K562 (cell line): ENCODE results near the gene KDF1. TPM values are rescaled to one million over a fixed set of nuclear protein-coding genes. Genes with fewer than 3 reads are reported as not detected.
A peak's percentile ranks its signal among the peaks of the same experiment; 100 is the strongest.

Experiments
- BACH1 ChIP-seq: fragments of 200-800 bp; sonication (Bioruptor generic); IDR thresholded peaks from 2 replicates; pipeline ENCODE4 v1.6.1; 2016; ENCODE audit warnings: missing genetic modification characterization, missing compliant biosample characterization
- CEBPB ChIP-seq: fragments of 450-650 bp; IDR thresholded peaks from 2 replicates; pipeline ENCODE4 v1.6.1; 2016; ENCODE audit warnings: missing genetic modification characterization, missing compliant biosample characterization
- CEBPG ChIP-seq, 3 experiments: fragments of 200-800 bp in 1 of 3; sonication (Bioruptor generic) in 1 of 3; sonication (generic) in 1 of 3; formaldehyde crosslinking in 1 of 3; IDR thresholded peaks in 2 of 3; conservative IDR thresholded peaks in 1 of 3; 2 replicates each; pipeline versions ENCODE4 v1.6.1 to v1.8.0; 2016 to 2022; ENCODE audit warnings: missing compliant biosample characterization in 2 of 3, missing genetic modification characterization in 2 of 3, mild to moderate bottlenecking in 1 of 3, missing genetic modification reagents in 1 of 3
- ETV1 ChIP-seq: fragments of 450-650 bp; conservative IDR thresholded peaks from 2 replicates; pipeline ENCODE4 v1.6.1; 2016; ENCODE audit warnings: missing genetic modification characterization, control low read depth, low read depth, missing compliant biosample characterization
- HIVEP1 ChIP-seq: fragments of 250-450 bp; sonication (Bioruptor Pico); IDR thresholded peaks from 2 replicates; pipeline ENCODE4 v1.4.0; 2020; ENCODE audit warnings: mild to moderate bottlenecking
- KLF16 ChIP-seq: IDR thresholded peaks from 2 replicates; pipeline ENCODE4 v1.6.1; 2016; ENCODE audit warnings: antibody characterized with exemption
- MCM7 ChIP-seq, 2 experiments: fragments of 450-650 bp; IDR thresholded peaks; 2 replicates each; pipeline ENCODE4 v1.6.1; 2016 to 2018
- MEF2A ChIP-seq: IDR thresholded peaks from 2 replicates; pipeline ENCODE4 v1.6.1; 2011; ENCODE audit warnings: low read depth, mild to moderate bottlenecking, low read length, moderate library complexity; ENCODE audit not compliant: control insufficient read depth
- NFIC ChIP-seq: fragments of 450-650 bp; IDR thresholded peaks from 2 replicates; pipeline ENCODE4 v1.6.1; 2017; ENCODE audit warnings: mild to moderate bottlenecking, inconsistent platforms
- NR2C2 ChIP-seq, 2 experiments: fragments of 200-800 bp in 1 of 2; sonication (Bioruptor generic) in 1 of 2; sonication (generic) in 1 of 2; formaldehyde crosslinking in 1 of 2; IDR thresholded peaks; 2 replicates each; pipeline versions ENCODE4 v1.6.1 to v1.8.0; 2016 to 2022; ENCODE audit warnings: mild to moderate bottlenecking in 1 of 2, missing compliant biosample characterization in 1 of 2, missing genetic modification characterization in 1 of 2, missing genetic modification reagents in 1 of 2
- SNRNP70 ChIP-seq: fragments of 200-400 bp; formaldehyde crosslinking; optimal IDR thresholded peaks from 2 replicates; pipeline ENCODE3; 2017; ENCODE audit warnings: low read depth, low read length
- ZKSCAN8 ChIP-seq: fragments of 200-800 bp; sonication (Bioruptor generic); IDR thresholded peaks from 2 replicates; pipeline ENCODE4 v1.6.1; 2016; ENCODE audit warnings: missing genetic modification characterization, missing compliant biosample characterization
- ZNF583 ChIP-seq: fragments of 250-450 bp; sonication (Bioruptor Pico); IDR thresholded peaks from 2 replicates; pipeline ENCODE4 v1.4.0; 2020
- ZNF584 ChIP-seq: fragments of 200-800 bp; sonication (Bioruptor generic); IDR thresholded peaks from 2 replicates; pipeline ENCODE4 v1.6.1; 2016; ENCODE audit warnings: low read depth, mild to moderate bottlenecking, missing genetic modification characterization, missing compliant biosample characterization
- polyA plus RNA-seq, 8 experiments: library from polyadenylated mRNA; depleted of rRNA in 4 of 8; stranded (reverse) in 5 of 8; unstranded in 3 of 8; fragments of >200 nt; fragmentation: Nextera tagmentation in 2 of 8; fragmentation: Illumina TruSeq in 1 of 8; extraction: Ambion mirVana in 2 of 8; extraction: Trizol in 1 of 8; gene quantifications; 2 replicates each; pipeline versions ENCODE4 v1.2.1 to v1.2.3, GENCODE V29; 2011 to 2014; ENCODE audit warnings: inconsistent platforms in 1 of 8, missing spikeins in 1 of 8
- total RNA-seq, 7 experiments: library from RNA; depleted of rRNA in 6 of 7; stranded (reverse); fragments of >200 nt in 6 of 7; fragmentation: Illumina TruSeq in 2 of 7; extraction: Trizol in 2 of 7; gene quantifications; 2 replicates each; pipeline versions ENCODE4 v1.2.1 to v1.2.3, GENCODE V29; 2011 to 2021; ENCODE audit warnings: low replicate concordance in 1 of 7
- TF ChIP-seq, protein P1 (sequence below): fragments of 450-650 bp; formaldehyde crosslinking; IDR thresholded peaks from 2 replicates; pipeline ENCODE4 v1.4.0; 2022; ENCODE audit warnings: missing genetic modification characterization
- TF ChIP-seq, protein P2 (sequence below): IDR thresholded peaks from 2 replicates; pipeline ENCODE4 v1.6.1; 2011; ENCODE audit warnings: borderline replicate concordance, low read depth, mild to moderate bottlenecking, moderate library complexity, low read length; ENCODE audit not compliant: insufficient read depth, poor library complexity, severe bottlenecking
- TF ChIP-seq, protein P3 (sequence below): sonication (generic); IDR thresholded peaks from 2 replicates; pipeline ENCODE4 v1.6.1; 2016
- TF ChIP-seq, protein P4 (sequence below): fragments of 450-650 bp; IDR thresholded peaks from 2 replicates; pipeline ENCODE4 v1.7.1; 2018; ENCODE audit warnings: mild to moderate bottlenecking, low read depth; ENCODE audit not compliant: partially characterized antibody

The KDF1 gene
- total and polyA plus RNA-seq, 9 of the 15 experiments (the other 6 are each of a cell fraction or from before 2014, with no cell fraction given), result 0.38 to 1.9 (median 0.83) TPM

DNA sequence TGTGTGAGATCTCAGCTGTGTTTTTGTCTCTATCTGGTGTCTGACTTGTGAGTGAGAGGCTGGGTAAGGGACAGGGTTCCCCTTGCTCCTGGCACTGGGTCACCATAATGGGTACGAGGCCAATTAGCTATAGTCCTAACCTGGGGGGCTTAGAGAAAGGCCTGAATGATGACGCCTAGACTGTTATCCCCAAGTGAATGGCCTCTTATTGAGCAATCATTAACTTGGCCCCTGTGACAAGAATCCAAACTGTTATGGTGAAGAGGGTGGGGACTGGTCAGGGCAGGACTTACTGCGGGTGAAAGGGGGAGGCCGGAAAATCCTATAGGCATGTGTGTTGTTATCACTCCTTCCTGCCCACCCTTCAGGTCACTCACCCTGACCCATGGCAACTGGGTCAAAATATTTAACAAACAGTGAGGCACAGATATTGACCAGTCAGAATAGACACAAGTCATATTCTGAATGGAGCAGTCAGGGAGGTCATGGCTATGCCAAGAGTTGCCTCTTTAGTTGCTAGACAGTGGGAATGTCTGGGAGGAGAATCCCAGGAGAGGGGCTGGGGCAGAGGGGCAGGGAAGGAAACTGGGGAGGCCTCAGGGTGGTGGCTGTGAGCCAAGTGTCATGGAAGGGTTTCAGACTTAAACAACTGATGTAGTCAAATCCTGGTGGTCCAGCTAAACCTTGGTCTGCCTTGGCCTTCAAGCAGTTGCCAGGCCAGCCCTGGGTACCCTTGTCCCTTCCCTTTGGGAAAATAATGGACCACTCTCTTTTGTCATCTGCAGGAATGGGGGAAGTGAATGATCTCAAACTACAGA is 49.7 kb downstream of the KDF1 start (continued):
- TF ChIP-seq, protein P1, sequence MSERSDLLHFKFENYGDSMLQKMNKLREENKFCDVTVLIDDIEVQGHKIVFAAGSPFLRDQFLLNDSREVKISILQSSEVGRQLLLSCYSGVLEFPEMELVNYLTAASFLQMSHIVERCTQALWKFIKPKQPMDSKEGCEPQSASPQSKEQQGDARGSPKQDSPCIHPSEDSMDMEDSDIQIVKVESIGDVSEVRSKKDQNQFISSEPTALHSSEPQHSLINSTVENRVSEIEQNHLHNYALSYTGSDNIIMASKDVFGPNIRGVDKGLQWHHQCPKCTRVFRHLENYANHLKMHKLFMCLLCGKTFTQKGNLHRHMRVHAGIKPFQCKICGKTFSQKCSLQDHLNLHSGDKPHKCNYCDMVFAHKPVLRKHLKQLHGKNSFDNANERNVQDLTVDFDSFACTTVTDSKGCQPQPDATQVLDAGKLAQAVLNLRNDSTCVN (CRISPR knock-in tag), result no peak
- TF ChIP-seq MCM7 (IDR thresholded peaks at IDR 0.05) (no peak), CEBPG (CRISPR knock-in tag; IDR thresholded peaks at IDR 0.05) (peak; percentile 72), CEBPG (tag; conservative IDR thresholded peaks at IDR 0.05 in 1 of 2, IDR thresholded peaks at IDR 0.05 in 1 of 2) (peak; percentile 73 to 76), ZKSCAN8 (CRISPR knock-in tag) (no peak), HIVEP1 (no peak), MEF2A (no peak), BACH1 (no peak), CEBPB (peak; percentile 88), KLF16 (no peak), ZNF583 (CRISPR knock-in tag) (peak; percentile 32; the same call in 1 of the 2 replicates), NR2C2 (CRISPR knock-in tag; IDR thresholded peaks at IDR 0.05) (no peak), NR2C2 (tag; IDR thresholded peaks at IDR 0.05) (peak; percentile 40; the same call in 1 of the 2 replicates), ETV1 (tag) (0 out of 2 replicates have a peak, but pooled peaks have one; percentile 12), NFIC (peak; percentile 24; the same call in 1 of the 2 replicates), ZNF584 (0 out of 2 replicates have a peak, but pooled peaks have one; percentile 54), SNRNP70 (no peak)
- TF ChIP-seq, protein P2, sequence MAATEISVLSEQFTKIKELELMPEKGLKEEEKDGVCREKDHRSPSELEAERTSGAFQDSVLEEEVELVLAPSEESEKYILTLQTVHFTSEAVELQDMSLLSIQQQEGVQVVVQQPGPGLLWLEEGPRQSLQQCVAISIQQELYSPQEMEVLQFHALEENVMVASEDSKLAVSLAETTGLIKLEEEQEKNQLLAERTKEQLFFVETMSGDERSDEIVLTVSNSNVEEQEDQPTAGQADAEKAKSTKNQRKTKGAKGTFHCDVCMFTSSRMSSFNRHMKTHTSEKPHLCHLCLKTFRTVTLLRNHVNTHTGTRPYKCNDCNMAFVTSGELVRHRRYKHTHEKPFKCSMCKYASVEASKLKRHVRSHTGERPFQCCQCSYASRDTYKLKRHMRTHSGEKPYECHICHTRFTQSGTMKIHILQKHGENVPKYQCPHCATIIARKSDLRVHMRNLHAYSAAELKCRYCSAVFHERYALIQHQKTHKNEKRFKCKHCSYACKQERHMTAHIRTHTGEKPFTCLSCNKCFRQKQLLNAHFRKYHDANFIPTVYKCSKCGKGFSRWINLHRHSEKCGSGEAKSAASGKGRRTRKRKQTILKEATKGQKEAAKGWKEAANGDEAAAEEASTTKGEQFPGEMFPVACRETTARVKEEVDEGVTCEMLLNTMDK, result no peak
- TF ChIP-seq, protein P3, sequence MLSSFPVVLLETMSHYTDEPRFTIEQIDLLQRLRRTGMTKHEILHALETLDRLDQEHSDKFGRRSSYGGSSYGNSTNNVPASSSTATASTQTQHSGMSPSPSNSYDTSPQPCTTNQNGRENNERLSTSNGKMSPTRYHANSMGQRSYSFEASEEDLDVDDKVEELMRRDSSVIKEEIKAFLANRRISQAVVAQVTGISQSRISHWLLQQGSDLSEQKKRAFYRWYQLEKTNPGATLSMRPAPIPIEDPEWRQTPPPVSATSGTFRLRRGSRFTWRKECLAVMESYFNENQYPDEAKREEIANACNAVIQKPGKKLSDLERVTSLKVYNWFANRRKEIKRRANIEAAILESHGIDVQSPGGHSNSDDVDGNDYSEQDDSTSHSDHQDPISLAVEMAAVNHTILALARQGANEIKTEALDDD, result peak; percentile 17; the same call in 1 of the 2 replicates
- TF ChIP-seq, protein P4, sequence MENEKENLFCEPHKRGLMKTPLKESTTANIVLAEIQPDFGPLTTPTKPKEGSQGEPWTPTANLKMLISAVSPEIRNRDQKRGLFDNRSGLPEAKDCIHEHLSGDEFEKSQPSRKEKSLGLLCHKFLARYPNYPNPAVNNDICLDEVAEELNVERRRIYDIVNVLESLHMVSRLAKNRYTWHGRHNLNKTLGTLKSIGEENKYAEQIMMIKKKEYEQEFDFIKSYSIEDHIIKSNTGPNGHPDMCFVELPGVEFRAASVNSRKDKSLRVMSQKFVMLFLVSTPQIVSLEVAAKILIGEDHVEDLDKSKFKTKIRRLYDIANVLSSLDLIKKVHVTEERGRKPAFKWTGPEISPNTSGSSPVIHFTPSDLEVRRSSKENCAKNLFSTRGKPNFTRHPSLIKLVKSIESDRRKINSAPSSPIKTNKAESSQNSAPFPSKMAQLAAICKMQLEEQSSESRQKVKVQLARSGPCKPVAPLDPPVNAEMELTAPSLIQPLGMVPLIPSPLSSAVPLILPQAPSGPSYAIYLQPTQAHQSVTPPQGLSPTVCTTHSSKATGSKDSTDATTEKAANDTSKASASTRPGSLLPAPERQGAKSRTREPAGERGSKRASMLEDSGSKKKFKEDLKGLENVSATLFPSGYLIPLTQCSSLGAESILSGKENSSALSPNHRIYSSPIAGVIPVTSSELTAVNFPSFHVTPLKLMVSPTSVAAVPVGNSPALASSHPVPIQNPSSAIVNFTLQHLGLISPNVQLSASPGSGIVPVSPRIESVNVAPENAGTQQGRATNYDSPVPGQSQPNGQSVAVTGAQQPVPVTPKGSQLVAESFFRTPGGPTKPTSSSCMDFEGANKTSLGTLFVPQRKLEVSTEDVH, result no peak
- TF ChIP-seq, all 486 proteins: peak for 11
